Measurements from ENCODE around the gene AUNIP. TPM values are rescaled to one million over a fixed set of nuclear protein-coding genes. Genes with fewer than 3 reads are reported as not detected.

AUNIP gene
- total RNA-seq, 1 donor from 2014 or later = 7.2 TPM

GRCh38 chr1:25893116-25893515, 33.9 kb upstream of the AUNIP start:
- Mint-ChIP-seq H3K27me3 (no peaks in the 10 kb centered on the region), H3K4me3 (no peak overlapping the region), H3K4me1 (ENCODE audit: unreplicated experiment) (peaks cover 43% of the 10 kb centered on the region), H3K36me3 (peaks cover 6% of the 10 kb centered on the region), H3K27ac (peak overlapping the region; percentile 31), H3K9me3 (peaks cover 4% of the 10 kb centered on the region)
- no peak for DNase-seq (ENCODE audit: extremely low spot score, unreplicated experiment)
- no peak for TF ChIP-seq CTCF (conservative IDR thresholded peaks at IDR 0.05)

GRCh38 chr1:25891606-25892005, 32.3 kb upstream of the AUNIP start:
- peaks cover 41% of the 10 kb centered on the region for H3K4me1 Mint-ChIP-seq (ENCODE audit: unreplicated experiment)
- no peaks in the 10 kb centered on the region for H3K27me3 Mint-ChIP-seq

GRCh38 chr1:25890239-25891034, 31.2 kb upstream of the AUNIP start:
- Mint-ChIP-seq H3K4me3 (peak overlapping the region; percentile 73), H3K4me1 (ENCODE audit: unreplicated experiment) (peaks cover 37% of the 10 kb centered on the region), H3K36me3 (peaks cover 3% of the 10 kb centered on the region), H3K27ac (peak overlapping the region; percentile 98), H3K9me3 (peaks cover 4% of the 10 kb centered on the region), H3K27me3 (no peaks in the 10 kb centered on the region)
- DNase-seq (ENCODE audit: extremely low spot score, unreplicated experiment) = no peak
- no peak for TF ChIP-seq CTCF (conservative IDR thresholded peaks at IDR 0.05)

More at GRCh38 chr1:25891606-25892005, 32.3 kb upstream of the AUNIP start:
- Mint-ChIP-seq H3K27ac (peak overlapping the region; percentile 98), H3K9me3 (peaks cover 4% of the 10 kb centered on the region), H3K4me3 (peak overlapping the region; percentile 17), H3K36me3 (peaks cover 6% of the 10 kb centered on the region)
- TF ChIP-seq CTCF (conservative IDR thresholded peaks at IDR 0.05) = no peak
- no peak for DNase-seq (ENCODE audit: extremely low spot score, unreplicated experiment)

GRCh38 chr1:25889470-25889869, 30.2 kb upstream of the AUNIP start:
- H3K27ac Mint-ChIP-seq = peak overlapping the region; percentile 98
- H3K27me3 Mint-ChIP-seq = no peaks in the 10 kb centered on the region
- H3K4me3 Mint-ChIP-seq = peak overlapping the region; percentile 73
- peaks cover 4% of the 10 kb centered on the region for H3K9me3 Mint-ChIP-seq
- peak; percentile 39 for TF ChIP-seq CTCF (conservative IDR thresholded peaks at IDR 0.05)
- H3K36me3 Mint-ChIP-seq = no peaks in the 10 kb centered on the region
- H3K4me1 Mint-ChIP-seq (ENCODE audit: unreplicated experiment) = peaks cover 33% of the 10 kb centered on the region
- DNase-seq (ENCODE audit: extremely low spot score, unreplicated experiment) = no peak

- Mint-ChIP-seq H3K4me1 (ENCODE audit: unreplicated experiment) (peaks cover 33% of the 10 kb centered on the region), H3K36me3 (no peaks in the 10 kb centered on the region), H3K27ac (peak overlapping the region; percentile 98), H3K4me3 (peak overlapping the region; percentile 27), H3K9me3 (peaks cover 4% of the 10 kb centered on the region), H3K27me3 (no peaks in the 10 kb centered on the region)
- TF ChIP-seq CTCF (conservative IDR thresholded peaks at IDR 0.05) = no peak
- DNase-seq (ENCODE audit: extremely low spot score, unreplicated experiment) = no peak
Measured at GRCh38 chr1:25888426-25888987, 29.2 kb upstream of the AUNIP start.
